BJ (cell line): ENCODE data around the gene CES5A. TPM values are rescaled to one million over a fixed set of nuclear protein-coding genes. Genes with fewer than 3 reads are reported as not detected.

ENCODE experiments used
- CTCF ChIA-PET: fragments of 350-600 bp; formaldehyde crosslinking; extraction: SDS; loops from one replicate; lab custom pipeline; 2021; ENCODE audit warnings: antibody characterized with exemption, inconsistent platforms; lab: Yijun Ruan, JAX
- POLR2A ChIA-PET: fragments of 300-600 bp; sonication (Branson Sonifier 250); formaldehyde crosslinking; extraction: SDS; loops from one replicate; lab custom pipeline; 2021; ENCODE audit warnings: antibody characterized with exemption; lab: Charles Lee
- DNase-seq: peaks from one replicate; pipeline ENCODE4 v3.0.0-alpha.2; 2011; ENCODE audit warnings: low read depth
- H3K27me3 ChIP-seq: 2 replicates; pipeline ENCODE4 v1.6.0; 2011; ENCODE audit warnings: low read length; ENCODE audit not compliant: control insufficient read depth, insufficient read depth
- H3K36me3 ChIP-seq: 2 replicates; pipeline ENCODE4 v1.5.1; 2011; ENCODE audit warnings: low read length; ENCODE audit not compliant: control insufficient read depth, insufficient read depth
- H3K4me3 ChIP-seq: 2 replicates; pipeline ENCODE4 v1.5.1; 2011; ENCODE audit warnings: low read depth, mild to moderate bottlenecking, control low read depth, low read length
- polyA plus RNA-seq: library from polyadenylated mRNA; depleted of rRNA; stranded (reverse); fragments of >200 nt; gene quantifications from 2 replicates; pipeline ENCODE4 v1.2.3, GENCODE V29; 2011
- TF ChIP-seq, protein P1 (sequence below): IDR thresholded peaks from 2 replicates; pipeline ENCODE4 v1.5.1; 2011; ENCODE audit warnings: low read depth, mild to moderate bottlenecking, control low read depth, inconsistent platforms, low read length, moderate library complexity; ENCODE audit not compliant: insufficient read depth

Gene CES5A
- polyA plus RNA-seq, 1 experiment, result not detected

DNA sequence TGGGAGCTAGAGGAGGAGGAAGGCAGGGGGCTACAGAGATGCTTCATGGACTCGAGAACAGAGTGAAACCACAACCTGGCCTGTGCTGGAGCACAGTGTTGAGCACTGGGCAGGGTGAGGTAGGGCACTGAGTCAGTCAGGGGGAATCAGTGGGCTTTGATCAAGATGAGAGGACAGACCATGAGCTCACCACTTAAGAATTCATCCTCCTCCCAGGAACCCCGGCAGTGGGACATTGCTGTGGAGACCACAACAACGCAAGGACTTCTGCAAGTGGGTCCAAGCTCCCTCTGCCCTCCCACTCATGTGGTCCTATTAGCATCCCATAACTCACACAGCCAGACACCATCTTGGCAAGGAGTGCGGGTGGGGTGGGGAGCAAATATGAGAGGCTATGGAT lies 1.7 kb upstream of the CES5A start:
- DNase-seq, result no peak
- Histone ChIP-seq H3K36me3 (no peaks in the 10 kb centered on the region), H3K4me3 (no peak overlapping the region), H3K27me3 (no peaks in the 10 kb centered on the region)
- ChIA-PET POLR2A (no interaction called here), CTCF (no interaction called here)
- TF ChIP-seq, protein P1, sequence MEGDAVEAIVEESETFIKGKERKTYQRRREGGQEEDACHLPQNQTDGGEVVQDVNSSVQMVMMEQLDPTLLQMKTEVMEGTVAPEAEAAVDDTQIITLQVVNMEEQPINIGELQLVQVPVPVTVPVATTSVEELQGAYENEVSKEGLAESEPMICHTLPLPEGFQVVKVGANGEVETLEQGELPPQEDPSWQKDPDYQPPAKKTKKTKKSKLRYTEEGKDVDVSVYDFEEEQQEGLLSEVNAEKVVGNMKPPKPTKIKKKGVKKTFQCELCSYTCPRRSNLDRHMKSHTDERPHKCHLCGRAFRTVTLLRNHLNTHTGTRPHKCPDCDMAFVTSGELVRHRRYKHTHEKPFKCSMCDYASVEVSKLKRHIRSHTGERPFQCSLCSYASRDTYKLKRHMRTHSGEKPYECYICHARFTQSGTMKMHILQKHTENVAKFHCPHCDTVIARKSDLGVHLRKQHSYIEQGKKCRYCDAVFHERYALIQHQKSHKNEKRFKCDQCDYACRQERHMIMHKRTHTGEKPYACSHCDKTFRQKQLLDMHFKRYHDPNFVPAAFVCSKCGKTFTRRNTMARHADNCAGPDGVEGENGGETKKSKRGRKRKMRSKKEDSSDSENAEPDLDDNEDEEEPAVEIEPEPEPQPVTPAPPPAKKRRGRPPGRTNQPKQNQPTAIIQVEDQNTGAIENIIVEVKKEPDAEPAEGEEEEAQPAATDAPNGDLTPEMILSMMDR, result no peak

- CTCF ChIA-PET, result interaction anchor here (1.4 kb wide), 1 partner anchor 14 kb away, joined by 3 read pairs; no protein-coding TSS in a partner anchor
- no peaks in the 10 kb centered on the region for H3K36me3 ChIP-seq
- H3K4me3 ChIP-seq, result no peak overlapping the region
- TF ChIP-seq, protein P1, result no peak
- DNase-seq, result no peak
- POLR2A ChIA-PET, result no interaction called here
- no peaks in the 10 kb centered on the region for H3K27me3 ChIP-seq
Observed at GRCh38 chr16:55873122-55873521, 2.1 kb downstream of the CES5A start.

- no peak for DNase-seq
- Histone ChIP-seq H3K27me3 (no peaks in the 10 kb centered on the region), H3K36me3 (no peaks in the 10 kb centered on the region), H3K4me3 (no peak overlapping the region)
- ChIA-PET POLR2A (no interaction called here), CTCF (no interaction called here)
- TF ChIP-seq, protein P1, result no peak
Observed at GRCh38 chr16:55872130-55872529, 3.0 kb downstream of the CES5A start.

- TF ChIP-seq, protein P1, result no peak
- POLR2A ChIA-PET, result no interaction called here
- CTCF ChIA-PET, result no interaction called here
Observed at GRCh38 chr16:55871411-55872038, 3.6 kb downstream of the CES5A start.

DNA sequence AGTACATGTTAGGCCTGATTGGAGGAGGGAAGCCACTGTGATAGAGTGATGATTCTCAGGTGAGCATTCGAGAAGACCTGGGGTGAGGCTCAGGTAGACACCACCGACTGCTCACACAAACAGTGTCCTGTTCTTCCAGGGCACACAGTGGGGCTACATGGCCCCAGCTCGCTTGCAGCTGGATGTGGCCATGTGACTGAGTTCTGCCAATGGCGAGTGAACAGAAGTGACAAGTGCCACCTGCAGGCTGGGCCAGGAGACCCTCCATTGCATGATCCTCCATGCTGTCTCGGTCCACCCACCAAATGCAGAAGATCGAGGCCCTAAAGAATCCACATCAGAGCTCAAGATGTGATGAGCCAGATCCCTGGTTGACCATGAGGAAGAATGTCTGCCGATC lies 6.2 kb downstream of the CES5A start:
- CTCF ChIA-PET, result no interaction called here
- no peak for DNase-seq
- Histone ChIP-seq H3K36me3 (no peaks in the 10 kb centered on the region), H3K27me3 (no peaks in the 10 kb centered on the region), H3K4me3 (no peak overlapping the region)
- TF ChIP-seq, protein P1, result no peak
- POLR2A ChIA-PET, result no interaction called here

More at GRCh38 chr16:55871411-55872038, 3.6 kb downstream of the CES5A start:
- H3K4me3 ChIP-seq, result no peak overlapping the region
- H3K27me3 ChIP-seq, result no peaks in the 10 kb centered on the region
- no peak for DNase-seq
- H3K36me3 ChIP-seq, result no peaks in the 10 kb centered on the region
